Measurements from ENCODE around the gene SMCR8. TPM values are rescaled to one million over a fixed set of nuclear protein-coding genes. Genes with fewer than 3 reads are reported as not detected.
A peak's percentile ranks its signal among the peaks of the same experiment; 100 is the strongest.

Gene SMCR8
- total RNA-seq (2016; rRNA removed; fragmentation: Illumina TruSeq; extraction: Trizol): 11.8 and 16.6 TPM in 2 replicates
- total RNA-seq (2016; cell fraction: cytosol; rRNA removed; fragmentation: Illumina TruSeq; extraction: Trizol; ENCODE audit: low read depth): 1.3 and 1.4 TPM in 2 replicates
- 11.9 and 13.2 TPM in 2 replicates for total RNA-seq (2016; cell fraction: insoluble cytoplasmic fraction; rRNA removed; fragmentation: Illumina TruSeq; extraction: Trizol)
- 6.2 and 6.5 TPM in 2 replicates for total RNA-seq (2016; cell fraction: membrane; rRNA removed; fragmentation: Illumina TruSeq; extraction: Trizol)
- 11.0 and 13.5 TPM in 2 replicates for total RNA-seq (2016; cell fraction: nucleus; rRNA removed; fragmentation: Illumina TruSeq; extraction: Trizol)
- polyA plus RNA-seq (2011; rRNA removed): 7.6 and 7.7 TPM in 2 replicates
- 5.1 and 5.4 TPM in 2 replicates for polyA plus RNA-seq (2011; cell fraction: cytosol; rRNA removed)
- 12.3 and 12.5 TPM in 2 replicates for polyA plus RNA-seq (2011; cell fraction: nucleus; rRNA removed)
- polyA plus RNA-seq (2012): 7.5 and 8.8 TPM in 2 replicates
- polyA plus RNA-seq (2016; cell fraction: cytosol; fragmentation: Illumina TruSeq; extraction: Trizol; ENCODE audit: low read depth): 0.59 and 0.60 TPM in 2 replicates
- 7.3 and 9.5 TPM in 2 replicates for polyA plus RNA-seq (2016; cell fraction: insoluble cytoplasmic fraction; fragmentation: Illumina TruSeq; extraction: Trizol; ENCODE audit: low read depth)
- polyA plus RNA-seq (2016; cell fraction: membrane; fragmentation: Illumina TruSeq; extraction: Trizol; ENCODE audit: low read depth): 1.6 and 1.8 TPM in 2 replicates
- polyA plus RNA-seq (2016; cell fraction: nucleus; fragmentation: Illumina TruSeq; extraction: Trizol; ENCODE audit: insufficient read depth, low read depth): 14.1 and 15.0 TPM in 2 replicates
- polyA minus RNA-seq (2011; rRNA and poly(A)+ RNA removed; ENCODE audit: low replicate concordance): 14.3 and 17.2 TPM in 2 replicates
- 7.2 and 9.1 TPM in 2 replicates for polyA minus RNA-seq (2011; cell fraction: cytosol; rRNA and poly(A)+ RNA removed)
- polyA minus RNA-seq (2011; cell fraction: nucleus; rRNA and poly(A)+ RNA removed): 17.6 and 19.5 TPM in 2 replicates
- Bru-seq, nascent RNA: percentile 85 among the genes with signal in this experiment
- BruChase-seq, experiment 1, labeled RNA remaining after a 6-hour chase: percentile 92 among the genes with signal in this experiment
- percentile 97 among the genes with signal in this experiment for BruChase-seq, experiment 2, labeled RNA remaining after a 2-hour chase
- long read RNA-seq, experiment 1, partial matches to known transcripts: 0 of 2 reads
- long read RNA-seq, experiment 1, other reads (novel, unspliced or antisense): 2 of 2 reads
- long read RNA-seq, experiment 2, full-length matches to known transcripts: 4 of 23 reads
- long read RNA-seq, experiment 2, partial matches to known transcripts: 18 of 23 reads
- long read RNA-seq, experiment 2, other reads (novel, unspliced or antisense): 1 of 23 reads

- intact Hi-C loops (cut with micrococcal nuclease; ENCODE audit: unreplicated experiment): loop anchor here (5.0 to 10.0 kb wide), 2 partner anchors 50 to 58 kb away; partner anchors contain the start of genes FLII and SHMT1
- TF ChIP-seq ZNF274 (CRISPR knock-in tag; IDR thresholded peaks at IDR 0.05) (no peak), ZBTB21 (CRISPR knock-in tag; IDR thresholded peaks at IDR 0.05) (no peak), SIX4 (CRISPR knock-in tag; IDR thresholded peaks at IDR 0.05) (peak; percentile 9; the same call in 1 of the 2 replicates), SRF (IDR thresholded peaks at IDR 0.05; ENCODE audit: low read depth, low read length) (peak; percentile 26; the same call in 1 of the 2 replicates), ZNF780A (CRISPR knock-in tag; IDR thresholded peaks at IDR 0.05) (0 out of 2 replicates have a peak, but pooled peaks have one; percentile 64), ZNF83 (CRISPR knock-in tag; IDR thresholded peaks at IDR 0.05; ENCODE audit: borderline replicate concordance) (0 out of 2 replicates have a peak, but pooled peaks have one; percentile 18), ZNF75D (CRISPR knock-in tag; IDR thresholded peaks at IDR 0.05; ENCODE audit: borderline replicate concordance) (0 out of 2 replicates have a peak, but pooled peaks have one; percentile 35), ZSCAN25 (CRISPR knock-in tag; IDR thresholded peaks at IDR 0.05) (no peak; the same call in 1 of the 2 replicates), POLR2AphosphoS5 (IDR thresholded peaks at IDR 0.05; ENCODE audit: low read depth, low read length) (peak; percentile 69), TFDP1 (CRISPR knock-in tag; IDR thresholded peaks at IDR 0.05; ENCODE audit: borderline replicate concordance) (peak; percentile 92), MLXIP (CRISPR knock-in tag; IDR thresholded peaks at IDR 0.05; ENCODE audit: borderline replicate concordance) (no peak), NCOA5 (CRISPR knock-in tag; IDR thresholded peaks at IDR 0.05) (no peak)
These were observed at the start of gene SMCR8, which contains the start of gene TOP3A for GRCh38 chr17:18314731-18315561. SMCR8 (plus strand) TSS chr17:18315293; CDS start chr17:18315790, 497 bp downstream. TOP3A (minus strand) TSS chr17:18314994; CDS start chr17:18314778, 216 bp downstream.

More at GRCh38 chr17:18314731-18315561, at the start of gene SMCR8, which contains the start of gene TOP3A:
- in situ Hi-C loops (cut with HindIII; ENCODE audit: extremely low pct_ligation_motif_present, low pct_unique_long_range_greater_than_20kb): no loop called here
- ChIA-PET POLR2A (interaction anchor here (0.7 to 1.6 kb wide), 6 partner anchors 13 to 124 kb away, joined by 3 to 10 read pairs (median 5); partner anchors contain the start of genes LLGL1, MIEF2 and SHMT1), CTCF (ENCODE audit: low intra/inter-chr PET ratio, low total read pairs) (no interaction called here)
- DNase-seq (ENCODE audit: low spot score) (peak; percentile 92), ATAC-seq (peak; percentile 94), FAIRE-seq (peak; percentile 85)
- BruUV-seq (replicated peaks): no TSS peak
- no peaks in the 10 kb centered on the region for H3K9me3 ChIP-seq (ENCODE audit: low read length)
- H3K4me3 ChIP-seq (replicated peaks in 1 of 3; ENCODE audit: insufficient read depth in 1 of 3, low read depth in 2 of 3, low read length in 3 of 3): peak within 1 kb of the TSS; percentile 71 to 91 (median 80)
- H3K27me3 ChIP-seq (ENCODE audit: control insufficient read depth in 1 of 2, insufficient read depth in 2 of 2, low read length in 2 of 2): no peaks in the 10 kb centered on the region; a peak in 1 of 5 replicates
- 3% methylated on average over 27 of the region's 78 CpGs for WGBS (ENCODE audit: low lambda C conversion rate)
- H3K4me1 ChIP-seq (ENCODE audit: insufficient read depth, low read length): peaks cover 64% of the 10 kb centered on the region
- H3K79me2 ChIP-seq (ENCODE audit: insufficient read depth, low read length): peaks cover 87% of the 10 kb centered on the region
- peak within 1 kb of the TSS; percentile 92 for H3K4me2 ChIP-seq (ENCODE audit: low read depth, low read length)
- peaks cover 6 to 24% of the 10 kb centered on the region in 2 experiments; a peak in 4 of 5 replicates for H3K36me3 ChIP-seq (replicated peaks in 1 of 2; ENCODE audit: control insufficient read depth in 1 of 2, insufficient read depth in 2 of 2, low read length in 2 of 2)
- peak within 1 kb of the TSS; percentile 90 for H3K9ac ChIP-seq (ENCODE audit: insufficient read depth, low read depth, low read length)
- H4K20me1 ChIP-seq (ENCODE audit: insufficient read depth, low read length): peaks cover 10% of the 10 kb centered on the region
- H2AFZ ChIP-seq (ENCODE audit: low read length): peak within 1 kb of the TSS; percentile 11
- H3K27ac ChIP-seq (ENCODE audit: extremely low read length, insufficient read depth, low read length): peak within 1 kb of the TSS; percentile 88
